GM23338 (cell line): ENCODE data around the gene HMGXB3. TPM values are rescaled to one million over a fixed set of nuclear protein-coding genes. Genes with fewer than 3 reads are reported as not detected.

ENCODE experiments used
- ATAC-seq: fragments of 200-7000 bp; cut with Tn5 transposase; 3 replicates; pipeline ENCODE4 v1.9.1; 2020
- DNase-seq: peaks from one replicate; pipeline ENCODE4 v3.0.0-alpha.2; 2015; ENCODE audit warnings: low spot score
- H2AFZ ChIP-seq: fragments of 200-600 bp; sonication (generic); 2 replicates; pipeline ENCODE4 v1.8.0; 2016; ENCODE audit warnings: antibody characterized with exemption, mild to moderate bottlenecking, moderate library complexity
- H3F3A ChIP-seq: fragments of 200-600 bp; sonication (generic); replicated peaks from 2 replicates; pipeline ENCODE4 v1.8.0; 2017; ENCODE audit warnings: antibody characterized with exemption, mixed run types, low read depth
- H3K27ac ChIP-seq: fragments of 200-600 bp; sonication (generic); 2 replicates; pipeline ENCODE4 v1.6.1; 2016; ENCODE audit warnings: low read depth
- H3K27me3 ChIP-seq: fragments of 200-600 bp; sonication (generic); 2 replicates; pipeline ENCODE4 v1.8.0; 2016; ENCODE audit warnings: mild to moderate bottlenecking, mixed run types, moderate library complexity; ENCODE audit not compliant: insufficient read depth
- H3K36me3 ChIP-seq: fragments of 200-600 bp; sonication (generic); 2 replicates; pipeline ENCODE4 v1.8.0; 2016; ENCODE audit warnings: mild to moderate bottlenecking; ENCODE audit not compliant: insufficient read depth
- H3K4me1 ChIP-seq: fragments of 200-600 bp; sonication (generic); 2 replicates; pipeline ENCODE4 v1.8.0; 2016; ENCODE audit warnings: mild to moderate bottlenecking, moderate library complexity; ENCODE audit not compliant: insufficient read depth
- H3K4me2 ChIP-seq: fragments of 200-600 bp; sonication (generic); 2 replicates; pipeline ENCODE4 v1.7.1; 2017; ENCODE audit warnings: mixed run types
- H3K4me3 ChIP-seq: fragments of 200-600 bp; sonication (generic); 2 replicates; pipeline ENCODE4 v1.6.1; 2016; ENCODE audit warnings: mixed run types
- H3K79me2 ChIP-seq: fragments of 200-600 bp; sonication (generic); replicated peaks from 2 replicates; pipeline ENCODE4 v1.8.0; 2017; ENCODE audit warnings: mild to moderate bottlenecking; ENCODE audit not compliant: insufficient read depth
- H3K9me2 ChIP-seq: fragments of 200-600 bp; sonication (generic); 2 replicates; pipeline ENCODE4 v1.8.0; 2017; ENCODE audit not compliant: insufficient read depth
- H4K20me1 ChIP-seq: fragments of 200-600 bp; sonication (generic); replicated peaks from 2 replicates; pipeline ENCODE4 v1.8.0; 2017; ENCODE audit warnings: mild to moderate bottlenecking; ENCODE audit not compliant: insufficient read depth
- H3K27ac Mint-ChIP-seq: 2 replicates; pipeline ENCODE4 v1.8.0; 2020; ENCODE audit warnings: inconsistent platforms, mild to moderate bottlenecking, moderate library complexity, mixed read lengths
- H3K27me3 Mint-ChIP-seq: 3 replicates; pipeline ENCODE4 v1.8.0; 2022; ENCODE audit warnings: low read depth, mild to moderate bottlenecking, moderate library complexity, mixed read lengths, inconsistent platforms; ENCODE audit not compliant: insufficient read depth, poor library complexity
- H3K36me3 Mint-ChIP-seq: 3 replicates; pipeline ENCODE4 v1.8.0; 2021; ENCODE audit warnings: low read depth, mild to moderate bottlenecking, inconsistent platforms, moderate library complexity, mixed read lengths
- H3K4me1 Mint-ChIP-seq: 3 replicates; pipeline ENCODE4 v1.8.0; 2020; ENCODE audit warnings: mild to moderate bottlenecking, inconsistent platforms, mixed read lengths
- H3K4me3 Mint-ChIP-seq: 3 replicates; pipeline ENCODE4 v1.8.0; 2021; ENCODE audit warnings: moderate library complexity, mild to moderate bottlenecking, inconsistent platforms, mixed read lengths
- H3K9me3 Mint-ChIP-seq: 3 replicates; pipeline ENCODE4 v1.8.0; 2020; ENCODE audit warnings: moderate library complexity, mild to moderate bottlenecking, inconsistent platforms, mixed read lengths
- CREB1 ChIP-seq: fragments of 250-450 bp; sonication (Bioruptor Pico); IDR thresholded peaks from 2 replicates; pipeline ENCODE4 v1.5.0; 2020; ENCODE audit warnings: low read depth, mild to moderate bottlenecking, moderate library complexity
- CTCF ChIP-seq, 2 experiments: fragments of 200-600 bp in 1 of 2; sonication (generic) in 1 of 2; conservative IDR thresholded peaks; 2 replicates each; pipeline versions ENCODE4 v1.5.1 to v1.6.1; 2016 to 2017; ENCODE audit warnings: antibody characterized with exemption in 2 of 2, low read depth in 2 of 2, mild to moderate bottlenecking in 2 of 2, moderate library complexity in 1 of 2
- ETS1 ChIP-seq: IDR thresholded peaks from 2 replicates; pipeline ENCODE4 v1.6.1; 2016; ENCODE audit warnings: antibody characterized with exemption
- EZH2 ChIP-seq: fragments of 200-600 bp; sonication (generic); IDR thresholded peaks from one replicate; pipeline ENCODE4 v1.8.0; 2017; ENCODE audit warnings: antibody characterized with exemption, mild to moderate bottlenecking, low read depth; ENCODE audit not compliant: unreplicated experiment
- EZH2phosphoT487 ChIP-seq: fragments of 200-600 bp; sonication (generic); IDR thresholded peaks from one replicate; pipeline ENCODE4 v1.8.1; 2018; ENCODE audit warnings: antibody characterized with exemption; ENCODE audit not compliant: unreplicated experiment
- JUNB ChIP-seq: IDR thresholded peaks from one replicate; pipeline ENCODE4 v1.6.1; 2016; ENCODE audit warnings: antibody characterized with exemption; ENCODE audit not compliant: unreplicated experiment
- NANOG ChIP-seq: IDR thresholded peaks from 2 replicates; pipeline ENCODE4 v1.6.1; 2016; ENCODE audit warnings: antibody characterized with exemption, borderline replicate concordance
- POLR2AphosphoS5 ChIP-seq: IDR thresholded peaks from 2 replicates; pipeline ENCODE4 v1.6.1; 2016; ENCODE audit warnings: antibody characterized with exemption, low read depth
- REST ChIP-seq: IDR thresholded peaks from one replicate; pipeline ENCODE4 v1.6.1; 2018; ENCODE audit warnings: antibody characterized with exemption; ENCODE audit not compliant: unreplicated experiment
- STAT1 ChIP-seq: IDR thresholded peaks from one replicate; pipeline ENCODE4 v1.6.1; 2016; ENCODE audit warnings: antibody characterized with exemption; ENCODE audit not compliant: unreplicated experiment
- ZNF114 ChIP-seq: fragments of 250-450 bp; sonication (Bioruptor Pico); IDR thresholded peaks from 2 replicates; pipeline ENCODE4 v1.5.0; 2020; ENCODE audit warnings: mild to moderate bottlenecking, moderate library complexity
- ZNF331 ChIP-seq: fragments of 250-450 bp; sonication (Bioruptor Pico); IDR thresholded peaks from 2 replicates; pipeline ENCODE4 v1.5.0; 2020; ENCODE audit warnings: low read depth, mild to moderate bottlenecking, moderate library complexity
- ZNF462 ChIP-seq: fragments of 250-450 bp; sonication (Bioruptor Pico); IDR thresholded peaks from 2 replicates; pipeline ENCODE4 v1.5.0; 2020; ENCODE audit warnings: mild to moderate bottlenecking, moderate library complexity
- polyA plus RNA-seq: library from polyadenylated mRNA; unstranded; fragments of >200 nt; fragmentation: Nextera tagmentation; extraction: Ambion mirVana; gene quantifications from 2 replicates; pipeline ENCODE4 v1.2.1, GENCODE V29; 2016
- total RNA-seq: library from RNA; depleted of rRNA; stranded (reverse); fragments of >200 nt; shearing (Covaris generic); gene quantifications from 2 replicates; pipeline ENCODE4 v1.2.3, GENCODE V29; 2014

HMGXB3 gene
- total and polyA plus RNA-seq, 2 experiments from 2014 or later, result 9.4 to 37.9 TPM

- Histone ChIP-seq H3K79me2 (no peaks in the 10 kb centered on the region), H3K36me3 (peaks cover 14% of the 10 kb centered on the region), H3K4me2 (no peak overlapping the region), H3K27me3 (no peaks in the 10 kb centered on the region), H3K4me1 (peaks cover 6% of the 10 kb centered on the region; the same call in 1 of the 2 replicates), H2AFZ (no peak overlapping the region), H3K27ac (no peak overlapping the region), H3K9me2 (no peaks in the 10 kb centered on the region), H3F3A (no peaks in the 10 kb centered on the region), H3K4me3 (no peak overlapping the region), H4K20me1 (no peaks in the 10 kb centered on the region)
- ATAC-seq (no peak), DNase-seq (no peak)
- Mint-ChIP-seq H3K4me1 (peaks cover 10% of the 10 kb centered on the region), H3K27ac (no peak overlapping the region), H3K27me3 (peaks cover 7% of the 10 kb centered on the region), H3K9me3 (no peaks in the 10 kb centered on the region; the same call in 2 of the 3 replicates), H3K36me3 (peaks cover 55% of the 10 kb centered on the region), H3K4me3 (no peak overlapping the region)
- TF ChIP-seq ZNF462 (CRISPR knock-in tag), result no peak
- TF ChIP-seq ZNF114, result no peak
- no peak for TF ChIP-seq EZH2phosphoT487
- no peak for TF ChIP-seq STAT1
- TF ChIP-seq ETS1, result no peak
- TF ChIP-seq POLR2AphosphoS5, result no peak
- no peak for TF ChIP-seq ZNF331 (CRISPR knock-in tag)
- no peak for TF ChIP-seq NANOG
- TF ChIP-seq CTCF (conservative IDR thresholded peaks at IDR 0.05; ENCODE audit: low read depth in 2 of 2), result no peak
- TF ChIP-seq CREB1, result no peak
- TF ChIP-seq REST, result no peak
- TF ChIP-seq JUNB, result no peak
- no peak for TF ChIP-seq EZH2
Measured at GRCh38 chr5:150052956-150053712, 52.6 kb downstream of the HMGXB3 start.
